HG03025 (cell line): Measurements from ENCODE around the gene GNB2.
A peak's percentile ranks its signal among the peaks of the same experiment; 100 is the strongest.
"Not testable (repeated sequence)": the region's sequence is repeated elsewhere in the genome, so short reads cannot be mapped to it uniquely, and the experiment has no call there.

Experiments
- ATAC-seq: cut with Tn5 transposase; IDR thresholded peaks from one replicate; pipeline ENCODE4 v1.9.1; 2021; ENCODE audit warnings: mild to moderate bottlenecking, moderate library complexity; ENCODE audit not compliant: unreplicated experiment, low FRiP score

The GNB2 gene

DNA sequence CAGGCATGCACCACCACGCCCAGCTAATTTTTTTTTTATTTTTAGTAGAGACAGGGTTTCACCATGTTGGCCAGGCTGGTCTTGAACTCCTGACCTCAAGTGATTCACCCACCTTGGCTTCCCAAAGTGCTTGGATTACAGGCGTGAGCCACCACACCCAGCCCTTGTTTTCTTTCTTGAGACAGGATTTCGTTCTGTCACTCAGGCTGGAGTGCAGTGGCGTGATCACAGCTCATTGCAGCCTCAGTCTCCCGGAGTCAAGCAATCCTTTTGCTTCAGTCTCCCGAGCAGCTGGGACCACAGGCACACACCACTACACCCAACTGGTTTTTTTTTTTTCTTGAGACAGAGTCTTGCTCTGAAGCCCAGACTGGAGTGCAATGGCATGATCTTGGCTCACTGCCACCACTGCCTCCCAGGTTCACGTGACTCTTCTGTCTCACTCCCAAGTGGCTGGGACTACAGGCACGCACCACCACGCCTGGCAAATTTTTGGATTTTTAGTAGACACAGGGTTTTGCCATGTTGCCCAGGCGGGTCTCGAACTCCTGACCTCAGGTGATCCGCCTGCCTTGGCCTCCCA, 11.3 kb upstream of the GNB2 start:
- not testable (repeated sequence) for ATAC-seq

DNA sequence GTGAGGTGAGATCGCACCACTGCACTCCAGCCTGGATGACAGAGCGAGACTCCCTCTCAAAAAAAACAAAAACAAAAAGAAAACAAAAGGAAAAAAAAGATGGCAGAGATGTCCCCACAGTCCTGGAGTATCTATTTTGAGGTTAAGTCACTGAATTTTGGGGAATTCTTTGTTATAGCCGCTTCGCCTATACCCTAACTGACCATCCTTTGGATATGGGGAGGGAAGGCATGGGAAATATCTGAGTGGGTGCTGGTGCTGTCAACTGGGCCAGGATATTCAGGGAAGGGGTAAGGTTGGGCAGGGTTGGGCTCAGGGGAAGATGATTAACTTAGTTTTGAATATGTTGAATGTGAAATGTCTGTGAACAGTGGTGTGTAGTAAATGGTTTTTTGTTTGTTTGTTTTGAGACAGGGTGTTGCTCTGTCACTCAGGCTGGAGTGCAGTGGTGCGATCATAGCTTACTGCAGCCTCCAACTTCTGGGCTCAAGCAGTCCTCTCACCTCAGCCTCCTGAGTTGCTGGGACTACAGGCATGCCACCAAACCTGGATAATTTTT, 8.3 kb upstream of the GNB2 start:
- ATAC-seq = no peak

DNA sequence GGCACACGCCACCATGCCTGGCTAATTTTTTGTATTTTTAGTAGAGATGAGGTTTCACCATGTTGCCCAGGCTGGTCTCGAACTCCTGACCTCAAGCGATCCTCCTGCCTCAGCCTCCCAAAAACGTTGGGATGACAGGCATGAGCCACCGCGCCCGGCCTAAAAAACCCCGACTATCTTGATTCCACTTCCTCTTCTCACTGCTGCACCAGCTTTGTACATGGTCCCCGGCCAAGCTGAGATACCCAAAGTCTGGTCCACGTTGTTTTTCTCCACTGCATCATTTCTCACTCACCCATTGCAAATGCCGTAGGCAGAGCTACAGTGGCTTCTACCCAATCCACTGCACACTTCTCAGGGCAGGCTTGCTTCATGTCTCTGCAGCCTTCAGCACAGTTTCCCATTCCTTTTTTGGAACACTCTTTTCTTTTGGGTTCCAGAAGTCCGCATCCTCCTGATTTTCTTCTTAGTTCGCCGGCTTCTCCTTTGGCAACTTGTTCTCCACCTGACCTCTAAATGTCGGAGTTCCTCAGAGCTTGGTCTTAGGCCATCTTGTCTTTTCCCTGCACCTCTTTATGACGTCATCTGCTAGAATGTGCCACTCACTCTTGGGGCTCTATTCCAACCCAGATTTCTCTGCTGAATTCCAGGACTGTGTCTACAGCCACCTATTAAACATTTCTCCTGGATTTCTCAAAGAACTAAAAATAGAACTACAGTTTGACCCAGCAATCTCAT, 6.0 kb upstream of the GNB2 start:
- ATAC-seq = no peak

DNA sequence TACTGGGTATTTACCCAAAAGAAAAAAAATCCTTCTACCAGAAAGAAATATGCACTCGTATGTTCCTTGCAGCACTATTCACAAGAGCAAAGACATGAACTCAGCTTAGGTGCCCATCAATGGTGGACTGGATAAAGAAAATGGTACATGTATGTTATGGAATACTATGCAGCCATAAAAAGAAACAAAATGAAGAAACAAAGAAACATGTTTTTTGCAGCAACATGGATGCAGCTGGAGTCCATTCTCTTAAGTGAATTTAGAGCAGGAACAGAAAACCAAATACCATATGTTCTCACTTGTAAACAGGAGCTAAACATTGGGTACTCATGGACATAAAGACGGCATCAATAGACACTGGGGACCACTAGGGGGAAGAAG, 5.5 kb upstream of the GNB2 start:
- ATAC-seq = no peak

DNA sequence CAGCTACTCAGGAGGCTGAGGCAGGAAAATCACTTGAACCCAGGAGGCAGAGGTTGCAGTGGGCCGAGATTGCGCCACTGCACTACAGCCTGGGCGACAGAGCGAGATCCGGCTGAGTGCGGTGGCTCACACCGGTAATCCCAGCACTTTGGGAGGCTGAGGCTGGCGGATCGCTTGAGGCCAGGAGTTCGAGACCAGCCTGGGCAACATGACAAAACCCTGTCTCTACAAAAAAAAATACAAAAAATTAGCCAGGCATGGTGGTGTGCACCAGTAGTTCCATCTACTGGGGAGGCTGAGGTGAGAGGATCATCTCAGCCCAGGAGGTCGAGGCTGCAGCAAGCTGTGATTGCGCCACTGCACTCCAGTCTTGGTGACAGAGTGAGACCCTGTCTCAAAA, 4.4 kb upstream of the GNB2 start:
- not testable (repeated sequence) for ATAC-seq

DNA sequence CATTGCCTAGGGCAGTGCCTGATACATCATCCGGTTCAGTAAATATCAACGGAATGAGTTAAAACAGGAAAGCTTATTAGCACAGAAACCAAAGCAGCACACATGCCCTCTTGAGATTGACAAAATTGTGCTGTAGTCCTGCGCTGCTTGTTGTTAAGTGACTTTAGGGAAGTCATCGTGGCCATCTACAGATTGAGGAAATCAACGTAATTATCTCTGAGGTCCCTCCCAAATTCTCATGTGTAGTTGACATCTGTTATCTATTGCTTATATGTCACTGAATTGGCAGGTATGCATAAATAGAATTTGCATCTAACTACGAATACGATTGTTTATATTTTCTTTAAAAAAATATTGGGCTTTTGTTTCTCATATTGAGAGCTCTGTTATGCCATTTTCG, 3.5 kb upstream of the GNB2 start:
- no peak for ATAC-seq

DNA sequence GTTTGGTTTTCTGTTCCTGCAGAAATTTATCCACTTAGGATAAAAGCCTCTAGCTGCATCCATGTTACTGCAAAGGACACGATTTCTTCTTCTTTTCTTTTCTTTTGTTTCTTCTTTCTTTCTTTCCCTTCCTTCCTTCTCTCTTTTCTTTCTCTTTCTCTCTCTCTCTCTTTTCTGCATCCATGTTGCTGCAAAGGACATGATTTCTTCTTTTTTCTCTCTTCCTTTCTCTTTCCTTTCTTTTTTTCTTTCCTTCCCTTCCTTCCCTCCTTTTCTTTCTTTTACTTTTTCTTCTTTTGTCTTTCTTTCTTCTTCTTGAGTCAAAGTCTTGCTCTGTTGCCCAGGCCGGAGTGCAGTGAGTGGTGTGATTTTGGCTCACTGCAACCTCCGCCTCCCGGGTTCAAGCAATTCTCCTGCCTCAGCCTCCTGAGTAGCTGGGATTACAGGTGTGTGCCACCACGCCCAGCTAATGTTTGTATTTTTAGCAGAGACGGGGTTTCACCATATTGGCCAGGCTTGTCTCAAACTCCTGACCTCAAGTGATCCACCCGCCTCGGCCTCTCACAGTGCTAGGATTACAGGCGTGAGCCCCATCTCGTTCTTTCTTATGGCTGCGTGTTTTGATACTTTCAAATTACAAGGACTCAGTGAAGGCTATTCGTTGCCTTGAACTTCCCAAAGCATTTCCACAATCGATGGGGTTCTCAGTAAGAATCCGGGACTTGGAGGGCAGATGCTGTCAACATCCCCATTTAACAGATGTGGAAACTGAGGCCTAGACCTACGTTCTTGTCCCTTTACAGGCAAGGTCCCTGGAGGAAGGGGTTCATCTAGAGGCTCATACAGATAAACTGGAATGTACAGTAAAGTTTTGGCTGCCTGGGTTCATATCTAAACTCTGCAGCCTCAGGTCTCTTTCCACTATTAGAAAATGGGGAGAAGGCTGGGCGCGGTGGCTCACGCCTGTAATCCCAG, 1.9 kb upstream of the GNB2 start:
- no peak for ATAC-seq

DNA sequence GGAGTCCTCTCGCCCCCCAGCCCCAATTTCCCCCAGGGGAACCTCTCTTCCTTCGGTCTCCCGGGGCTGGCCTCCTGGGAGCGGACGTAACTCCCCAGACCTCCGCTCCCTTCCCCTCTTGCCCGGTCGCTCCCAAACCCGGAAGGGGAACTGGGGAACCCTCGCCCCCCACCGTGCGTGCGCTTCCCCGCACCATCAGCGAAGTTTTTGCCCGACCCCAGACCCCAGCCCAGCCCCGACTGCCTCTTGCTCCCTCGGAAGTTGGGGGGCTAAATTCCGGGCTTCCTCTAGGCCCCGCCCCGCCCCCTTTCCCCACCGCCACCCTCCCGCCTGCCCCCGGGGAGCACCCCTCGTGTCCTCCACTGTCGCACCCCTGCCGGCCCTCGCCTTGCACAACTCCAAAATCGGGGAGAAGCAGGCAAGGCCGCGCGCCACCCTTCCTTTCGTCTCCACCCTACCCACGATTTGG, 436 bp downstream of the GNB2 start:
- ATAC-seq = no peak

DNA sequence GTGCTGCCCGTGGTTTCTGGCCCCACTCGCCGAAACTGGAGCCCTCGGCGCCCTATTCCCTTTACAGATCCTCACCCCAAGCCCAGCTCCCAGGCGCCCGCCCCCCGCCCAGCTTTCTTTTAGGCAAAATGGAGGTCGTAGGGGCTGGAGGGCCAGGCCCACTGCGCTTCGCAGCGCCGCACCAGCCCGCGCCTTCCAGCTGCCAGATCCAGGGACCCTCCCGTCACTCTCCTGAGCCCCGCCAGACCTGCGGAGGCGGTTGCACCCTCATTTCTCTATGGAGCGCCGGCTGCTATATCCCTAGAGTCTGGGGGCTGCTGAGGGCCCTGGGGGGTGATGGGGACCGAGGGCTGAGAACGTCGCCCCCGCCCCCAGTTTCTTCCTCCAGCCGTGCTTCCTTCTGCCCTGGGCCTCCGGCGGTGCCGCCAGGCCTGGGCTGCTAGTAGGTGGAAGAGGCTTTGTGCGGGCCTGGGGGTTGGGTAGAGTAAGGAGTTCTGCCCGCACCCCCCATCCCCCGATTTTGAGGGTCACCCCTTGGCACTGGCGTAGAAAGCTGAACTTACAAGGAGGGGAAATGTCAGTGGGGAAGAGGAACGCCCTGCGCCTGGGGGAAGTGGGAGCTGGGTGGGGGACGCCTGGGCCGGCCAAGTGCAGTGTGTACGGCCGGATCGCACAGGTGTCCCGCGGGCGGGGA, 1.0 kb downstream of the GNB2 start:
- no peak for ATAC-seq

DNA sequence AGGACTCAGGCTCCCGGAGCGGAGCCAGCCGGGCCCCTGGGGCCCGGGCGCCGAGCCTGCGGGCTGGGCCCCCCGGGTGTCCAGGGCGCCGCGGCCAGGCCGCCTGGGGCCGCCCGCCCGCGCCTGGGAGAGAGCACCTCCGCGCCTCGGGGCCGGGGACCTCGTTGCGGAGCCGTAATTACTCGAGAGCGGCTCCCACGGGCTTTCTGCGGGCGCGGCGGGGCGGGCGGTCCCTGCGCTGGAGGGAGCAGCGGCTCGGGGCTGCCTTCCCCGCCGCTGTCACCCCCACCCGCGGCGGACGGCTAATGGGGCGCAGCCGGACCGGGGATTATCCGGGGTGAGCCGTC, 1.5 kb downstream of the GNB2 start:
- no peak for ATAC-seq

DNA sequence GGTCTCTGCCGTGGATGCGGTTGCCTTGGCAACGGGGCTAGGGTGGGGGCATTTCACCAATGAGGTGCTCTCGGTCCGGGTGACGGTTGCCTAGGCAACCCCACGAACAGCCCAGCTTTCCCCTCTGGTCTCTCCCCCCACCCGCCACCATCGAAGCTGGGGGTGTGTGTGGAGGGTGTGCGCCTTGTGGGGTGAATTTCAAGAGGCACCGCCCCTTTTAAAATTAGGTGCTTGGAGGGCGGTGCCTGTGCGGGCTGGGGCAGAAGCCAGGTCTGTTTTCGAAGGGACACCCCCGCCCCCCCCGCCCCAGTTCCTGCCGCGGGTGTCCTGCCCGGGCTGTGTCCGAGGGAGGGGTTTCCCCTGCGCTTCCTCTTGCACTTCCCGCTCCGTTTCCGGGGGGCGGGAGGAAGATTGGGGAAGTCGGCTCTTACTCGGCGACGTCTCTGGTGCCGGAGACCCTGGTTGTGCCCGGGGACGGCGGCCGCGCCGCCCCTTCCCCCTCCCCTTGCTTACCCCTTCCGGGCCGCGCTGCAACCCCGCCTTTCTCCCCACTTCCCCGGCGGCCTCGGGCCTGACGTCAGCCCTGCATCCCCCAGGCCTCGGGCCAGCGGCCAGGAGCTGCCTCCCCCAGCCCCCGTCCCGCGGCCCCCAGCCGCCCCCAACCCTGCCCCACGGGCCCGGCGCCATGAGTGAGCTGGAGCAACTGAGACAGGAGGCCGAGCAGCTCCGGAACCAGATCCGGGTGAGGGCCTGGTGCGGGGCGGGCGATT, 2.2 kb downstream of the GNB2 start:
- ATAC-seq = peak; percentile 26

DNA sequence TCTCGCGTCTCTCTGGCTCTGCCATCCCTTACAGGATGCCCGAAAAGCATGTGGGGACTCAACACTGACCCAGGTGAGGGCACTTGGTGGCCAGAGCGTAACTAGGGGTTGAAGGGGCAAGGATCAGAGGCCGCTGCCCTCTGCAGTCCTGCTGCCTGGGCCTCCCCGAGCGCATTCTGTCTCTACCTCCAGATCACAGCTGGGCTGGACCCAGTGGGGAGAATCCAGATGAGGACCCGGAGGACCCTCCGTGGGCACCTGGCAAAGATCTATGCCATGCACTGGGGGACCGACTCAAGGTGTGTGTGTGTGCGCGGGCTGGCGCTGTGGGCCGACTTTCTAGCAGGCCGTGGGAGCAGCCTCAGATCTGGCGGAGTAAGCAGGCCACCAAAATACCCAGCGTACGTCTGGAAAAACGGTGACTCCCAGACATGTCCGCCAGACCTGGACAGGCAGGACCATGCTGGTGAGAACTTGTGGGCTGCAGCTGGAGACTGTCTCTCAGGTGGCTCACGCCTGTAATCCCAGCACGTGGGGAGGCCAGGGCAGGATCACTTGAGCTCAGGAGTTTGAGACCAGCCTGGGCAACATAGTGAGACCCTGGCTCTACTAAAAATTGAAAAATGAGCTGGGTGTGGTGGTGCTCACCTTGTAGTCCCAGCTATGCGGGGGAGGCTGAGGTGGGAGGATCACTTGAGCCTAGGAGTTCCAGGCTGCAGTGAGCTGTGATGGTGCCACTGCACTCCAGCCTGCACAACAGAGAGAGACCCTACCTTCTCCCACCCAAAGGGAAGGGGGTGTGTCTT, 3.2 kb downstream of the GNB2 start:
- no peak for ATAC-seq

DNA sequence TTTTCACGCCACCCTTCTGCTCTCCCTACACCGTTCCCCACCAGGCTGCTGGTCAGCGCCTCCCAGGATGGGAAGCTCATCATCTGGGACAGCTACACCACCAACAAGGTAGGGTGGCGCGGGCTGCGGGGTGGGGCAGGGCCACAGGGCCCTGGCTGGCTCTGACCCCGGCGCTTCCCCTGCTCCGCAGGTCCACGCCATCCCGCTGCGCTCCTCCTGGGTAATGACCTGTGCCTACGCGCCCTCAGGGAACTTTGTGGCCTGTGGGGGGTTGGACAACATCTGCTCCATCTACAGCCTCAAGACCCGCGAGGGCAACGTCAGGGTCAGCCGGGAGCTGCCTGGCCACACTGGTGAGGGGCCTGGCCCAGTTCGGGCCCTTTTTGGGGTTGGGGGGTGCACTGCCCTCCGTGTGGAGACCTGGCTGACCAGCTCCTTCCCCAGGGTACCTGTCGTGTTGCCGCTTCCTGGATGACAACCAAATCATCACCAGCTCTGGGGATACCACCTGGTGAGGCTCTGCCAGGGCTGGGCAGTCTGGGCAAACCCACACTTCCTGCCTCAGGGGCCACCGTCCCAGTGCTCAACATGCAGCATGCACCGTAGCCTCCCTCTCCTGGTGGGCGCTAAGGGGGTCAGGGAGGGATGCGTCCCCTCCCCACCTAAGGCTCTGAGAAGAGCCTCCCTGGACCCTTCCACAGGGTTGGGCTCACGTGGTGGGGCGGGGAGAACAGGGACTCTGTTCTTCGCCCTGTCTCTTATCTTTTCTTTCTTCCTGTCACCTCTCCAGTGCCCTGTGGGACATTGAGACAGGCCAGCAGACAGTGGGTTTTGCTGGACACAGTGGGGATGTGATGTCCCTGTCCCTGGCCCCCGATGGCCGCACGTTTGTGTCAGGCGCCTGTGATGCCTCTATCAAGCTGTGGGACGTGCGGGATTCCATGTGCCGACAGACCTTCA, 4.0 kb downstream of the GNB2 start:
- ATAC-seq = no peak

DNA sequence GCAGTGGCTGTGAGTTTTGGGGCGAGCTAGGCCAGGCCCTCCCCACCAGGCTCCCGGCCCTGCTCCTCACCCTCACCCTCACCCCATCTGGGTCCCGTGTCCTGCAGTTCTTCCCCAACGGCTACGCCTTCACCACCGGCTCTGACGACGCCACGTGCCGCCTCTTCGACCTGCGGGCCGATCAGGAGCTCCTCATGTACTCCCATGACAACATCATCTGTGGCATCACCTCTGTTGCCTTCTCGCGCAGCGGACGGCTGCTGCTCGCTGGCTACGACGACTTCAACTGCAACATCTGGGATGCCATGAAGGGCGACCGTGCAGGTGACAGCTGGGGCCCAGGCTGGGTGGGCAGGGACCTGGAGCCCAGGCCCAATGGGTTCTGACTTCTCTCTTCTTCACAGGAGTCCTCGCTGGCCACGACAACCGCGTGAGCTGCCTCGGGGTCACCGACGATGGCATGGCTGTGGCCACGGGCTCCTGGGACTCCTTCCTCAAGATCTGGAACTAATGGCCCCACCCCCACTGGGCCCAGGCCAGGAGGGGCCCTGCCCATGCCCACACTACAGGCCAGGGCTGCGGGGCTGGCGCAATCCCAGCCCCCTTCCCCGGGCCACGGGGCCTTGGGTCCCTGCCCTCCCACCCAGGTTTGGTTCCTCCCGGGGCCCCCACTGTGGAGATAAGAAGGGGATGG, 4.9 kb downstream of the GNB2 start:
- ATAC-seq = no peak

DNA sequence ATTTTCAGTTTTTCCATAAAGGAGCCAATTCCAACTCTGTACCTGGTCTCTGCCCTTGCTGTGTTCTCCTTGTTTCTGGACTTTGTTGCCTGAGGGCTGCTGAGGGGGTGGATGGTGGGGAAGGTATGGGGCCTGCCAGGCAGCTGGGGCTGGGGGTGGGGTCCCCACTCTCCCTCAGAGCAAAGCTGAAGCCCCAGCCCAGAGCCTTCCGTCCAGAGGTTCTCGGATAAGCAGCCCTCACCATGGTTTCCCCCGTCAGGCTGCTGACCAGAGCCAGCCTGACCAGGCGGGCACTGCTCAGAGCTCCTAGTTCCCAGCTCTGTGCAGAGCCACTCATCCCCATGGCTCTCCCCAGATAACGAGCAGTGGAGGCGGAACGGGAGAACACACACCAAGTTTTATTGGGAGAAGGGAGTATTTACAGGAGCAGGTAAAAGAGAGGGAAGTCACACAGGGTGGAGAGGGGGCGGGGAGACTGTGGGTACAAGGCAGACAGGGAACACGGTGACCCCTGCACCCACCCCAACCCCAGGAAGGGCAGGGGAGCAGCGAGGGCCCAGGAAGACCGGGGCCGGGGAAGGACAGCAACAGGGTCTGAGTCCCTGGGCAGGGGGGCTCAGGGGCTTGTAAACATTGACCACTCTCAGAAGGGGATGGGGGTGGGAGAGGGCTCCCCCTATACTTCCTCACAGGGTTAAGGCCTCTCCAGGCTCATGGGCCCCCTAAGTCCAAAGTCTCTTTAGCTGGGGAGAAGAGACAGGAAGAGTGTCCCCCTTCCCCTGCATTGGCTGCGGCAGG, 5.8 kb downstream of the GNB2 start:
- ATAC-seq = no peak

DNA sequence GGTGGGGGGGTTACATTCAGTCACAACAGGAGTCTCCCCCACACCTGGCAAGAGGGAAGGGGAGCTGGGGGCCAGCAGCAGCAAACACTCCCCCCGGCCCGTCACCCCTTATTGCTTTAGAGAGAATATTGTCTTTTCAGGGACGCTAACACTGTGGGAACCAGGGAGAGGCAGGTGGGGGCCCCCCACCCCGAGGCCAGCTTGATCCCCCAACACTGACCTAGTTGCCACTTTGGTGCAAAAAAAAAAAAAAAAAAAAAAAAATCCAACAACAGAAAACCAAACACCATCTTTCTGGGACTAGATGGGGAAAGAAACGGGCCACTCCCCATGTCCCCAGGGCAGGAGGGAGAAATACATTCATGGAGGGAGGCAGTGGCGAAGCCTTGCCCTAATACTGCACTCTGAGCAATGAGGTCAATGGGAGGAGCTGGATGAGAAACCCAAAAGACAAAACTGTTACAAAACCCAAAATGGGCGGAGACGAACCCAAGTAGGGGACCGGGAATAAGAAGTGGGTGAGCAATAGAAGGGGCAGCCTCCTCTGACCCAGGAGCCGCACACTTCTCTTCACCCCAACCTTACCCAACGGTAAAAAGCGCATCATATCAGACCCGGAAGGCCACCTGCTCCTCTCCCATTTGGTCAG, 6.5 kb downstream of the GNB2 start:
- no peak for ATAC-seq
